H1 (cell line): Measurements from ENCODE around the gene FBN3. TPM values are rescaled to one million over a fixed set of nuclear protein-coding genes. Genes with fewer than 3 reads are reported as not detected.

Source experiments
- CTCF ChIA-PET: fragments of 300-600 bp; sonication (Branson Sonifier 250); formaldehyde crosslinking; loops from one replicate; lab custom pipeline; 2021; ENCODE audit not compliant: partially characterized antibody; lab: Charles Lee
- POLR2A ChIA-PET: fragments of 300-600 bp; sonication (Branson Sonifier 250); formaldehyde crosslinking; loops from one replicate; lab custom pipeline; 2021; ENCODE audit warnings: inconsistent platforms; ENCODE audit not compliant: partially characterized antibody; lab: Charles Lee
- DNase-seq, 2 experiments: peaks; one replicate each; pipeline versions ENCODE4 v3.0.0 to v3.0.0-alpha.2; 2010 to 2022; ENCODE audit warnings: low spot score in 2 of 2, low read depth in 1 of 2, mixed read lengths in 1 of 2
- FAIRE-seq: peaks from 2 replicates; lab custom pipeline; 2011; peaks lifted over from hg19 to GRCh38; lab: Jason Lieb, UNC
- H2AFZ ChIP-seq: 2 replicates; pipeline ENCODE4 v1.8.1; 2012; ENCODE audit warnings: low read length, inconsistent platforms
- H2AK5ac ChIP-seq: 2 replicates; pipeline ENCODE4 v1.6.1; 2013; ENCODE audit warnings: low read depth, low read length
- H2BK120ac ChIP-seq: replicated peaks from 2 replicates; pipeline ENCODE3; 2013; ENCODE audit warnings: low read depth, low read length, inconsistent platforms
- H2BK12ac ChIP-seq: 2 replicates; pipeline ENCODE4 v1.6.1; 2013; ENCODE audit warnings: low read depth, low read length
- H2BK15ac ChIP-seq: 2 replicates; pipeline ENCODE4 v1.6.1; 2013; ENCODE audit warnings: low read length
- H2BK20ac ChIP-seq: 2 replicates; pipeline ENCODE4 v1.6.1; 2013; ENCODE audit warnings: low read length
- H2BK5ac ChIP-seq: 2 replicates; pipeline ENCODE4 v1.6.1; 2013; ENCODE audit warnings: low read depth, low read length
- H3K14ac ChIP-seq: 2 replicates; pipeline ENCODE4 v1.6.1; 2013; ENCODE audit warnings: inconsistent platforms; ENCODE audit not compliant: insufficient read length
- H3K18ac ChIP-seq: 2 replicates; pipeline ENCODE4 v1.6.1; 2013; ENCODE audit warnings: low read length; ENCODE audit errors: extremely low read depth
- H3K23ac ChIP-seq: 2 replicates; pipeline ENCODE4 v1.6.1; 2013; ENCODE audit warnings: inconsistent platforms; ENCODE audit not compliant: insufficient read length
- H3K23me2 ChIP-seq: 2 replicates; pipeline ENCODE4 v1.6.1; 2013; ENCODE audit warnings: low read depth, low read length
- H3K27ac ChIP-seq: 2 replicates; pipeline ENCODE4 v1.6.1; 2011; ENCODE audit warnings: low read depth, low read length, inconsistent platforms
- H3K27me3 ChIP-seq, 4 experiments: replicated peaks in 1 of 4; 1 replicate in 1 of 4; 2 replicates in 3 of 4; pipeline versions ENCODE4 v1.6.1 to v1.8.1; 2011 to 2013; ENCODE audit warnings: low read length in 3 of 4, mild to moderate bottlenecking in 3 of 4, inconsistent platforms in 2 of 4, mixed read lengths in 2 of 4, moderate library complexity in 1 of 4; ENCODE audit not compliant: control insufficient read depth in 3 of 4, insufficient read depth in 3 of 4; ENCODE audit errors: extremely low read depth in 1 of 4
- H3K36me3 ChIP-seq, 4 experiments: 2 replicates each; pipeline versions ENCODE4 v1.6.1 to v1.8.1; 2011 to 2013; ENCODE audit warnings: mild to moderate bottlenecking in 4 of 4, low read length in 3 of 4, moderate library complexity in 2 of 4, control low read depth in 1 of 4, inconsistent platforms in 1 of 4; ENCODE audit not compliant: insufficient read depth in 4 of 4, control insufficient read depth in 2 of 4
- H3K4ac ChIP-seq: replicated peaks from 2 replicates; pipeline ENCODE3; 2013; ENCODE audit warnings: low read length, low read depth, mixed read lengths, inconsistent platforms; ENCODE audit not compliant: insufficient read length
- H3K4me1 ChIP-seq, 4 experiments: replicated peaks in 1 of 4; 1 replicate in 1 of 4; 2 replicates in 3 of 4; pipeline versions ENCODE4 v1.6.1 to v1.8.1; 2011 to 2013; ENCODE audit warnings: low read length in 3 of 4, inconsistent platforms in 2 of 4, mixed read lengths in 1 of 4; ENCODE audit not compliant: insufficient read depth in 4 of 4, control insufficient read depth in 3 of 4
- H3K4me2 ChIP-seq, 2 experiments: 2 replicates each; pipeline versions ENCODE4 v1.6.1 to v1.8.1; 2011 to 2013; ENCODE audit warnings: low read depth in 2 of 2, low read length in 2 of 2, control low read depth in 1 of 2, inconsistent platforms in 1 of 2, mild to moderate bottlenecking in 1 of 2; ENCODE audit not compliant: insufficient read depth in 1 of 2
- H3K4me3 ChIP-seq, 4 experiments: fragments of 200-600, 300-600 bp in 1 of 4; sonication (generic), shearing (Covaris generic), sonication (Bioruptor Twin) in 1 of 4; 2 replicates each; pipeline versions ENCODE4 v1.5.1 to v1.8.1; 2011 to 2016; ENCODE audit warnings: low read length in 4 of 4, low read depth in 3 of 4, control low read depth in 2 of 4, inconsistent platforms in 2 of 4, mild to moderate bottlenecking in 2 of 4, mixed read lengths in 1 of 4, moderate library complexity in 1 of 4; ENCODE audit not compliant: insufficient read depth in 2 of 4; ENCODE audit errors: extremely low read depth in 1 of 4
- H3K56ac ChIP-seq: replicated peaks from 2 replicates; pipeline ENCODE3; 2013; ENCODE audit warnings: low read depth, mild to moderate bottlenecking, mixed read lengths, low read length, inconsistent platforms; ENCODE audit not compliant: insufficient read length
- H3K79me1 ChIP-seq: 2 replicates; pipeline ENCODE4 v1.6.1; 2013; ENCODE audit warnings: low read depth, low read length, control low read depth
- H3K79me2 ChIP-seq, 2 experiments: 2 replicates each; pipeline versions ENCODE4 v1.6.1 to v1.8.1; 2012 to 2013; ENCODE audit warnings: low read length in 2 of 2, mild to moderate bottlenecking in 2 of 2, inconsistent platforms in 1 of 2; ENCODE audit not compliant: insufficient read depth in 2 of 2, control insufficient read depth in 1 of 2
- H3K9ac ChIP-seq, 4 experiments: replicated peaks in 1 of 4; 1 replicate in 1 of 4; 2 replicates in 3 of 4; pipeline versions ENCODE4 v1.6.1 to v1.8.1; 2011 to 2013; ENCODE audit warnings: low read depth in 3 of 4, low read length in 3 of 4, control low read depth in 2 of 4, mild to moderate bottlenecking in 2 of 4, moderate library complexity in 2 of 4, inconsistent platforms in 1 of 4; ENCODE audit errors: extremely low read depth in 1 of 4
- H3K9me3 ChIP-seq, 2 experiments: 2 replicates each; pipeline versions ENCODE4 v1.6.1 to v1.8.1; 2012 to 2013; ENCODE audit warnings: mild to moderate bottlenecking in 2 of 2, moderate library complexity in 2 of 2, control low read depth in 1 of 2, inconsistent platforms in 1 of 2, low read depth in 1 of 2, low read length in 1 of 2, mixed read lengths in 1 of 2; ENCODE audit not compliant: insufficient read depth in 2 of 2
- H4K20me1 ChIP-seq, 2 experiments: replicated peaks in 1 of 2; 2 replicates each; pipeline versions ENCODE3 to v1.8.1; 2011 to 2013; ENCODE audit warnings: inconsistent platforms in 2 of 2, low read length in 2 of 2, mild to moderate bottlenecking in 1 of 2; ENCODE audit not compliant: insufficient read depth in 2 of 2, control insufficient read depth in 1 of 2
- H4K5ac ChIP-seq: 2 replicates; pipeline ENCODE4 v1.6.1; 2013; ENCODE audit warnings: low read length, low read depth, mixed read lengths, inconsistent platforms; ENCODE audit not compliant: insufficient read length
- H4K8ac ChIP-seq: 2 replicates; pipeline ENCODE4 v1.8.0; 2013; ENCODE audit warnings: mild to moderate bottlenecking, moderate library complexity, low read length, inconsistent platforms; ENCODE audit not compliant: insufficient read depth; ENCODE audit errors: extremely low read depth
- H4K91ac ChIP-seq: replicated peaks from 2 replicates; pipeline ENCODE3; 2013; ENCODE audit warnings: low read length, mixed read lengths, inconsistent platforms; ENCODE audit not compliant: insufficient read length
- CBX8 ChIP-seq: fragments of 300-800, 300-1000 bp; sonication (generic); IDR thresholded peaks from 2 replicates; pipeline ENCODE4 v1.7.1; 2016; ENCODE audit warnings: low read depth, low read length, borderline replicate concordance
- FOSL1 ChIP-seq: IDR thresholded peaks from 2 replicates; pipeline ENCODE4 v1.6.1; 2011; ENCODE audit warnings: mild to moderate bottlenecking, low read depth, low read length, moderate library complexity; ENCODE audit not compliant: insufficient read depth
- KDM5A ChIP-seq: fragments of 200-600 bp; IDR thresholded peaks from 2 replicates; pipeline ENCODE4 v1.7.1; 2012; ENCODE audit warnings: mild to moderate bottlenecking, low read length, inconsistent platforms, mixed read lengths
- WGBS, 2 experiments: shearing (Covaris generic) in 1 of 2; methylation state at CpG; one replicate each; pipeline versions ENCODE4 v1.1.6 to v1.1.7; 2013 to 2015; ENCODE audit warnings: low lambda C conversion rate in 2 of 2, mixed read lengths in 2 of 2, inconsistent platforms in 1 of 2, low coverage in 1 of 2, missing lambda C conversion rate in 1 of 2; ENCODE audit not compliant: insufficient replicate concordance in 2 of 2, insufficient coverage in 1 of 2, insufficient read length in 1 of 2; ENCODE audit errors: extremely low coverage in 1 of 2, missing lambda C conversion rate in 1 of 2; 5-methylcytosine and 5-hydroxymethylcytosine counted together
- polyA plus RNA-seq, 7 experiments: library from polyadenylated mRNA; depleted of rRNA in 3 of 7; stranded (reverse) in 5 of 7; unstranded in 2 of 7; fragments of >200 nt in 5 of 7; fragments of 200-250 nt in 2 of 7; gene quantifications; 1 replicate in 5 of 7; 2 replicates in 1 of 7; 4 replicates in 1 of 7; pipeline versions ENCODE4 v1.2.1 to v1.2.3, GENCODE V29; 2011 to 2013; ENCODE audit warnings: missing spikeins in 2 of 7, mixed read lengths in 2 of 7
- total RNA-seq: library from RNA; stranded (reverse); fragmentation: NEBNext Ultra II Directional; extraction: Animal tissue kit (Norgen Biotek cat#: 25700); gene quantifications from 2 replicates; pipeline ENCODE4 v1.2.1, GENCODE V29; 2021

The FBN3 gene
- total and polyA plus RNA-seq, 2 of the 8 experiments (the other 6 are each of a cell fraction or from before 2014, with no cell fraction given): 37.1 to 38.7 TPM

GRCh38 chr19:8184274-8184673, 34.9 kb upstream of the FBN3 start:
- no peak overlapping the region for H3K56ac ChIP-seq
- H2AFZ ChIP-seq: no peak overlapping the region
- no peak overlapping the region for H4K8ac ChIP-seq
- H2BK5ac ChIP-seq: no peak overlapping the region
- WGBS, 2 experiments: 95% methylated on average over 8 of the region's 9 CpGs; no CpG with 5 or more reads in 1 of the 2 experiments
- no peak overlapping the region for H3K9ac ChIP-seq
- H2BK20ac ChIP-seq: no peak overlapping the region
- H3K36me3 ChIP-seq: no peaks in the 10 kb centered on the region
- no peak overlapping the region for H4K91ac ChIP-seq
- no peaks in the 10 kb centered on the region for H3K4me1 ChIP-seq
- H2AK5ac ChIP-seq: no peak overlapping the region
- H3K4ac ChIP-seq: no peak overlapping the region
- H3K23me2 ChIP-seq: no peaks in the 10 kb centered on the region
- H4K5ac ChIP-seq: no peak overlapping the region
- no peak overlapping the region for H2BK120ac ChIP-seq
- no peak overlapping the region for H2BK15ac ChIP-seq
- DNase-seq: no peak
- H3K79me2 ChIP-seq: no peaks in the 10 kb centered on the region
- no peak overlapping the region for H3K23ac ChIP-seq
- no peak for FAIRE-seq
- H3K9me3 ChIP-seq: no peaks in the 10 kb centered on the region
- no peak overlapping the region for H3K4me2 ChIP-seq
- H4K20me1 ChIP-seq: no peaks in the 10 kb centered on the region
- ChIA-PET CTCF (interaction anchor here (0.8 to 1.9 kb wide), 3 partner anchors 25 to 68 kb away, joined by 3 to 8 read pairs (median 3); no protein-coding TSS in a partner anchor), POLR2A (interaction anchor here (0.9 kb wide), 1 partner anchor 55 kb away, joined by 4 read pairs; no protein-coding TSS in a partner anchor)
- no peak overlapping the region for H2BK12ac ChIP-seq
- no peaks in the 10 kb centered on the region for H3K27me3 ChIP-seq
- H3K18ac ChIP-seq: no peak overlapping the region
- H3K27ac ChIP-seq: no peak overlapping the region
- no peak overlapping the region for H3K14ac ChIP-seq
- H3K79me1 ChIP-seq: no peaks in the 10 kb centered on the region
- no peak overlapping the region for H3K4me3 ChIP-seq
- TF ChIP-seq CBX8 (no peak), FOSL1 (no peak), KDM5A (no peak)
